22Rv1 (cell line): Measurements from ENCODE around the gene PEX6.

Source experiments
- ZFX ChIP-seq: fragments of 450-650 bp; IDR thresholded peaks from 2 replicates; pipeline ENCODE4 v1.6.1; 2017; ENCODE audit warnings: antibody characterized with exemption, borderline replicate concordance
- TF ChIP-seq, protein P1 (sequence below): fragments of 450-650 bp; IDR thresholded peaks from 2 replicates; pipeline ENCODE4 v1.5.1; 2017; ENCODE audit warnings: mild to moderate bottlenecking

DNA sequence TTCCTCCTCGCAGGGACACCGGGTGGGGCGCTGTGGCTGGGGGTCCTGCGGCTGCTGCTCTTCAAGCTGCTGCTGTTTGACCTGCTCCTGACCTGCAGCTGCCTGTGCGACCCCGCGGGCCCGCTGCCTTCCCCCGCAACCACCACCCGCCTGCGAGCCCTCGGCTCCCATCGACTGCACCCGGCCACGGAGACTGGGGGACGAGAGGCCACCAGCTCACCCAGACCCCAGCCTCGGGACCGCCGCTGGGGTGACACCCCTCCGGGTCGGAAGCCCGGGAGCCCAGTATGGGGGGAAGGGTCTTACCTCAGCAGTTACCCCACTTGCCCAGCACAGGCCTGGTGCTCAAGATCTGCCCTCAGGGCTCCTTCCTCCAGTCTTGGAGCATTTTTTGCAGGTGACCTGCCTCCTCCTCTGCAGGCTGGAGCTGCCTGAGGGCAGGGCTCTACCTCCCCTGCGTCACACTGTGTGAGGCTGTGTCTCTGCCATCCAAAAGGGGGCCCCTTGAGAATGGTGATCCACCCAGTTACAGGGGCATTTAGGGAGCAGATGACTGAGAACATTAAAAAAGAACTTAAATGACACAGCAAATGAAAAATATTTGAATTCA, 53.6 kb downstream of the PEX6 start:
- TF ChIP-seq, protein P1, sequence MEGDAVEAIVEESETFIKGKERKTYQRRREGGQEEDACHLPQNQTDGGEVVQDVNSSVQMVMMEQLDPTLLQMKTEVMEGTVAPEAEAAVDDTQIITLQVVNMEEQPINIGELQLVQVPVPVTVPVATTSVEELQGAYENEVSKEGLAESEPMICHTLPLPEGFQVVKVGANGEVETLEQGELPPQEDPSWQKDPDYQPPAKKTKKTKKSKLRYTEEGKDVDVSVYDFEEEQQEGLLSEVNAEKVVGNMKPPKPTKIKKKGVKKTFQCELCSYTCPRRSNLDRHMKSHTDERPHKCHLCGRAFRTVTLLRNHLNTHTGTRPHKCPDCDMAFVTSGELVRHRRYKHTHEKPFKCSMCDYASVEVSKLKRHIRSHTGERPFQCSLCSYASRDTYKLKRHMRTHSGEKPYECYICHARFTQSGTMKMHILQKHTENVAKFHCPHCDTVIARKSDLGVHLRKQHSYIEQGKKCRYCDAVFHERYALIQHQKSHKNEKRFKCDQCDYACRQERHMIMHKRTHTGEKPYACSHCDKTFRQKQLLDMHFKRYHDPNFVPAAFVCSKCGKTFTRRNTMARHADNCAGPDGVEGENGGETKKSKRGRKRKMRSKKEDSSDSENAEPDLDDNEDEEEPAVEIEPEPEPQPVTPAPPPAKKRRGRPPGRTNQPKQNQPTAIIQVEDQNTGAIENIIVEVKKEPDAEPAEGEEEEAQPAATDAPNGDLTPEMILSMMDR = no peak
- TF ChIP-seq ZFX = no peak
